Measurements from ENCODE around the gene KIF1A.

- TF ChIP-seq CTCF (IDR thresholded peaks at IDR 0.05; ENCODE audit: extremely low read depth in 1 of 2, insufficient read depth in 1 of 2, low read depth in 1 of 2, low read length in 2 of 2) (no peak), POLR2AphosphoS5 (IDR thresholded peaks at IDR 0.05; ENCODE audit: insufficient read depth, low read depth, low read length) (no peak)
Measured at GRCh38 chr2:240781471-240782220, 38.4 kb downstream of the KIF1A start.

All from endothelial cell of umbilical vein (primary cell).